ENCODE results near the gene TP73. TPM values are rescaled to one million over a fixed set of nuclear protein-coding genes. Genes with fewer than 3 reads are reported as not detected.
A peak's percentile ranks its signal among the peaks of the same experiment; 100 is the strongest.

Gene TP73
- total RNA-seq, 1 donor from 2014 or later, result not detected

GRCh38 chr1:3761296-3762010, 109.1 kb downstream of the TP73 start:
- no peak for ATAC-seq

GRCh38 chr1:3762151-3762872, 110.0 kb downstream of the TP73 start:
- DNase-seq (ENCODE audit: low spot score), result no peak
- intact Hi-C loops (cut with DNase I), result no loop called here
- no peak for ATAC-seq

More at GRCh38 chr1:3761296-3762010, 109.1 kb downstream of the TP73 start:
- no peak for DNase-seq (ENCODE audit: low spot score)
- intact Hi-C loops (cut with DNase I), result no loop called here

- intact Hi-C loops (cut with DNase I), result no loop called here
- no peak for DNase-seq (ENCODE audit: low spot score)
- no peak for ATAC-seq
These were observed 110.5 kb downstream of the TP73 start for GRCh38 chr1:3762873-3763228.

GRCh38 chr1:3763351-3764125, 111.2 kb downstream of the TP73 start:
- DNase-seq (ENCODE audit: low spot score) (no peak), ATAC-seq (no peak)
- intact Hi-C loops (cut with DNase I), result no loop called here

- intact Hi-C loops (cut with DNase I), result no loop called here
- DNase-seq (ENCODE audit: low spot score), result no peak
- ATAC-seq, result no peak
These were observed 115.1 kb downstream of the TP73 start for GRCh38 chr1:3767328-3767925.

- DNase-seq (ENCODE audit: low spot score) (no peak), ATAC-seq (no peak)
- intact Hi-C loops (cut with DNase I), result no loop called here
These were observed 116.6 kb downstream of the TP73 start for GRCh38 chr1:3768811-3769390.

- DNase-seq (ENCODE audit: low spot score), result no peak
- intact Hi-C loops (cut with DNase I), result no loop called here
- ATAC-seq, result no peak
These were observed 117.9 kb downstream of the TP73 start for GRCh38 chr1:3770047-3770765.

GRCh38 chr1:3771108-3772026, 119.1 kb downstream of the TP73 start:
- intact Hi-C loops (cut with DNase I), result no loop called here
- ATAC-seq, result no peak
- DNase-seq (ENCODE audit: low spot score), result no peak

GRCh38 chr1:3772027-3772714, 119.9 kb downstream of the TP73 start:
- intact Hi-C loops (cut with DNase I), result no loop called here
- ATAC-seq, result peak; percentile 84
- peak; percentile 95 for DNase-seq (ENCODE audit: low spot score)

- no peak for DNase-seq (ENCODE audit: low spot score)
These were observed 120.6 kb downstream of the TP73 start, which contains the start of gene SMIM1 for GRCh38 chr1:3772715-3773571. TSS of gene SMIM1 (plus strand) at chr1:3772749. CDS start at chr1:3775374, 2,625 bp downstream.

GRCh38 chr1:3773572-3774275, 121.4 kb downstream of the TP73 start:
- DNase-seq (ENCODE audit: low spot score) (no peak), ATAC-seq (no peak)
- intact Hi-C loops (cut with DNase I), result no loop called here

More at GRCh38 chr1:3772715-3773571, 120.6 kb downstream of the TP73 start, which contains the start of gene SMIM1:
- intact Hi-C loops (cut with DNase I), result no loop called here
- ATAC-seq, result peak; percentile 1

- ATAC-seq, result no peak
- intact Hi-C loops (cut with DNase I), result no loop called here
- DNase-seq (ENCODE audit: low spot score), result no peak
These were observed 122.1 kb downstream of the TP73 start for GRCh38 chr1:3774276-3774945.

GRCh38 chr1:3774946-3775489, 122.7 kb downstream of the TP73 start:
- intact Hi-C loops (cut with DNase I), result no loop called here
- ATAC-seq (peak; percentile 1), DNase-seq (ENCODE audit: low spot score) (no peak)

- intact Hi-C loops (cut with DNase I), result no loop called here
- DNase-seq (ENCODE audit: low spot score) (peak; percentile 82), ATAC-seq (peak; percentile 41)
These were observed 123.3 kb downstream of the TP73 start for GRCh38 chr1:3775490-3776230.
